ENCODE measurements around the gene MAGOHB.

- TF ChIP-seq CTCF (IDR thresholded peaks at IDR 0.05; ENCODE audit: insufficient read depth, low read depth, low read length) (no peak), EZH2 (IDR thresholded peaks at IDR 0.05; ENCODE audit: insufficient read depth, low read length) (no peak)
Observed at GRCh38 chr12:10558789-10559188, 54.6 kb downstream of the MAGOHB start.
